ENCODE data around the gene FAR2.
"Not testable (repeated sequence)": the region's sequence is repeated elsewhere in the genome, so short reads cannot be mapped to it uniquely, and the experiment has no call there.

- not testable (repeated sequence) for TF ChIP-seq CTCF (IDR thresholded peaks at IDR 0.05; ENCODE audit: low read depth, low read length, missing input control); SP1 (IDR thresholded peaks at IDR 0.05); TAF1 (conservative IDR thresholded peaks at IDR 0.05); ATF3 (IDR thresholded peaks at IDR 0.05); MAX (IDR thresholded peaks at IDR 0.05); EGR1 (IDR thresholded peaks at IDR 0.05; ENCODE audit: low read depth in 2 of 2); GABPA (IDR thresholded peaks at IDR 0.05 in 1 of 2, conservative IDR thresholded peaks at IDR 0.05 in 1 of 2); JUND (IDR thresholded peaks at IDR 0.05); RAD21 (IDR thresholded peaks at IDR 0.05); RXRA (IDR thresholded peaks at IDR 0.05)
- TF ChIP-seq, protein P1, sequence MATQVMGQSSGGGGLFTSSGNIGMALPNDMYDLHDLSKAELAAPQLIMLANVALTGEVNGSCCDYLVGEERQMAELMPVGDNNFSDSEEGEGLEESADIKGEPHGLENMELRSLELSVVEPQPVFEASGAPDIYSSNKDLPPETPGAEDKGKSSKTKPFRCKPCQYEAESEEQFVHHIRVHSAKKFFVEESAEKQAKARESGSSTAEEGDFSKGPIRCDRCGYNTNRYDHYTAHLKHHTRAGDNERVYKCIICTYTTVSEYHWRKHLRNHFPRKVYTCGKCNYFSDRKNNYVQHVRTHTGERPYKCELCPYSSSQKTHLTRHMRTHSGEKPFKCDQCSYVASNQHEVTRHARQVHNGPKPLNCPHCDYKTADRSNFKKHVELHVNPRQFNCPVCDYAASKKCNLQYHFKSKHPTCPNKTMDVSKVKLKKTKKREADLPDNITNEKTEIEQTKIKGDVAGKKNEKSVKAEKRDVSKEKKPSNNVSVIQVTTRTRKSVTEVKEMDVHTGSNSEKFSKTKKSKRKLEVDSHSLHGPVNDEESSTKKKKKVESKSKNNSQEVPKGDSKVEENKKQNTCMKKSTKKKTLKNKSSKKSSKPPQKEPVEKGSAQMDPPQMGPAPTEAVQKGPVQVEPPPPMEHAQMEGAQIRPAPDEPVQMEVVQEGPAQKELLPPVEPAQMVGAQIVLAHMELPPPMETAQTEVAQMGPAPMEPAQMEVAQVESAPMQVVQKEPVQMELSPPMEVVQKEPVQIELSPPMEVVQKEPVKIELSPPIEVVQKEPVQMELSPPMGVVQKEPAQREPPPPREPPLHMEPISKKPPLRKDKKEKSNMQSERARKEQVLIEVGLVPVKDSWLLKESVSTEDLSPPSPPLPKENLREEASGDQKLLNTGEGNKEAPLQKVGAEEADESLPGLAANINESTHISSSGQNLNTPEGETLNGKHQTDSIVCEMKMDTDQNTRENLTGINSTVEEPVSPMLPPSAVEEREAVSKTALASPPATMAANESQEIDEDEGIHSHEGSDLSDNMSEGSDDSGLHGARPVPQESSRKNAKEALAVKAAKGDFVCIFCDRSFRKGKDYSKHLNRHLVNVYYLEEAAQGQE (IDR thresholded peaks at IDR 0.05) = not testable (repeated sequence)
Observed at GRCh38 chr12:29170478-29171084, 21.5 kb downstream of the FAR2 start.
